CD4-positive, alpha-beta T cell (primary cell): ENCODE measurements around the gene C10orf67. TPM values are rescaled to one million over a fixed set of nuclear protein-coding genes. Genes with fewer than 3 reads are reported as not detected.

Experiments
- ATAC-seq: fragments of 200-7000 bp; cut with Tn5 transposase; one replicate; pipeline ENCODE4 v1.10.0; 2022; ENCODE audit warnings: mild to moderate bottlenecking; ENCODE audit not compliant: poor library complexity
- CTCF ChIA-PET: fragments of 350-600 bp; sonication (Branson Sonifier 250); formaldehyde crosslinking; loops from one replicate; lab custom pipeline; 2021; ENCODE audit warnings: antibody characterized with exemption, inconsistent platforms; lab: Charles Lee
- POLR2A ChIA-PET: fragments of 350-600 bp; sonication (Branson Sonifier 250); formaldehyde crosslinking; loops from one replicate; lab custom pipeline; 2021; ENCODE audit warnings: antibody characterized with exemption, inconsistent platforms; lab: Charles Lee
- DNase-seq, 14 experiments: peaks; one replicate each; pipeline ENCODE4 v3.0.0-alpha.2; 2013 to 2020; ENCODE audit warnings: mixed read lengths in 2 of 14
- H3K27ac ChIP-seq, 2 donors: one replicate each; pipeline versions ENCODE4 v1.5.1 to v1.7.0; 2013; ENCODE audit warnings: low read length in 2 of 2, low read depth in 1 of 2, mild to moderate bottlenecking in 1 of 2
- H3K27me3 ChIP-seq, 2 experiments: 1 replicate in 1 of 2; 2 replicates in 1 of 2; pipeline versions ENCODE4 v1.6.1 to v1.7.0; 2013; ENCODE audit warnings: low read length in 2 of 2, control low read depth in 1 of 2, mild to moderate bottlenecking in 1 of 2, moderate library complexity in 1 of 2; ENCODE audit not compliant: insufficient read depth in 2 of 2, control insufficient read depth in 1 of 2
- H3K36me3 ChIP-seq: one replicate; pipeline ENCODE4 v1.6.1; 2013; ENCODE audit warnings: low read length, control low read depth; ENCODE audit not compliant: insufficient read depth
- H3K4me1 ChIP-seq: one replicate; pipeline ENCODE4 v1.6.1; 2013; ENCODE audit warnings: low read length, control low read depth; ENCODE audit not compliant: insufficient read depth
- H3K4me3 ChIP-seq: one replicate; pipeline ENCODE4 v1.5.1; 2013; ENCODE audit warnings: mild to moderate bottlenecking, low read length, moderate library complexity
- H3K9me3 ChIP-seq, 2 experiments: 1 replicate in 1 of 2; 2 replicates in 1 of 2; pipeline versions ENCODE4 v1.6.1 to v1.7.0; 2013; ENCODE audit warnings: low read length in 2 of 2, mild to moderate bottlenecking in 2 of 2, control low read depth in 1 of 2, moderate library complexity in 1 of 2; ENCODE audit not compliant: control insufficient read depth in 1 of 2, insufficient read depth in 1 of 2
- H3K27ac Mint-ChIP-seq: one replicate; pipeline ENCODE4 v1.8.0; 2020; ENCODE audit warnings: mixed read lengths
- H3K27me3 Mint-ChIP-seq: one replicate; pipeline ENCODE4 v1.8.0; 2021; ENCODE audit warnings: mixed read lengths
- H3K36me3 Mint-ChIP-seq: one replicate; pipeline ENCODE4 v1.8.0; 2021; ENCODE audit warnings: low read depth, mixed read lengths
- H3K4me1 Mint-ChIP-seq: one replicate; pipeline ENCODE4 v1.8.0; 2021; ENCODE audit warnings: low read depth, mixed read lengths
- H3K4me3 Mint-ChIP-seq: one replicate; pipeline ENCODE4 v1.8.0; 2020; ENCODE audit warnings: mild to moderate bottlenecking, mixed read lengths
- H3K9me3 Mint-ChIP-seq: one replicate; pipeline ENCODE4 v1.8.0; 2020; ENCODE audit warnings: mixed read lengths
- CTCF ChIP-seq: fragments of 200-600 bp; IDR thresholded peaks from one replicate; pipeline ENCODE4 v1.8.0; 2022; ENCODE audit warnings: antibody characterized with exemption, mild to moderate bottlenecking
- intact Hi-C, 2 experiments: fragments of 100-400 bp; cut with DNase I in 1 of 2; cut with micrococcal nuclease in 1 of 2; formaldehyde crosslinking; loops; one replicate each; pipeline versions ENCODE4 v1.15.1 to v1.9.0; 2023 to 2025; cut with DNase I, micrococcal nuclease
- total RNA-seq, 174 experiments: library from RNA in 2 of 174; stranded (reverse) in 2 of 174; gene quantifications; one replicate each; pipeline ENCODE4 v1.2.3 and lab custom pipeline; 2021 to 2026

The C10orf67 gene
- total RNA-seq, 2 experiments from 2014 or later, result not detected

GRCh38 chr10:23193435-23194074 is 151.0 kb downstream of the C10orf67 start:
- Histone ChIP-seq H3K27me3 (peaks cover 52 to 79% of the 10 kb centered on the region in 2 experiments), H3K4me1 (peaks cover 2% of the 10 kb centered on the region), H3K27ac (no peak overlapping the region), H3K4me3 (no peak overlapping the region), H3K9me3 (peaks cover 0 to 5% of the 10 kb centered on the region in 2 experiments), H3K36me3 (no peaks in the 10 kb centered on the region)
- no peak overlapping the region for H3K27ac Mint-ChIP-seq
- ChIA-PET POLR2A (no interaction called here), CTCF (no interaction called here)
- intact Hi-C loops, result no loop called here
- peaks cover 5% of the 10 kb centered on the region for H3K4me1 Mint-ChIP-seq
- H3K36me3 Mint-ChIP-seq, result no peaks in the 10 kb centered on the region
- ATAC-seq (no peak), DNase-seq (no peak)
- H3K4me3 Mint-ChIP-seq, result no peak overlapping the region
- no peaks in the 10 kb centered on the region for H3K9me3 Mint-ChIP-seq
- peaks cover 73% of the 10 kb centered on the region for H3K27me3 Mint-ChIP-seq
- no peak for TF ChIP-seq CTCF

- ATAC-seq (no peak), DNase-seq (no peak)
- peaks cover 73% of the 10 kb centered on the region for H3K27me3 Mint-ChIP-seq
- ChIA-PET CTCF (no interaction called here), POLR2A (no interaction called here)
- H3K36me3 ChIP-seq, result no peaks in the 10 kb centered on the region
- intact Hi-C loops, result no loop called here
- peaks cover 2% of the 10 kb centered on the region for H3K4me1 ChIP-seq
- H3K4me3 Mint-ChIP-seq, result no peak overlapping the region
- H3K9me3 ChIP-seq, result peaks cover 0 to 5% of the 10 kb centered on the region in 2 experiments
- H3K27ac Mint-ChIP-seq, result no peak overlapping the region
- H3K4me3 ChIP-seq, result no peak overlapping the region
- H3K4me1 Mint-ChIP-seq, result peaks cover under 1% of the 10 kb centered on the region
- TF ChIP-seq CTCF, result no peak
- H3K36me3 Mint-ChIP-seq, result no peaks in the 10 kb centered on the region
- no peak overlapping the region for H3K27ac ChIP-seq
- no peaks in the 10 kb centered on the region for H3K9me3 Mint-ChIP-seq
- H3K27me3 ChIP-seq, result peaks cover 53 to 73% of the 10 kb centered on the region in 2 experiments
These were observed 151.7 kb downstream of the C10orf67 start for GRCh38 chr10:23192712-23193434.

- peaks cover 49 to 69% of the 10 kb centered on the region in 2 experiments for H3K27me3 ChIP-seq
- H3K9me3 Mint-ChIP-seq, result no peaks in the 10 kb centered on the region
- TF ChIP-seq CTCF, result no peak
- H3K27me3 Mint-ChIP-seq, result peaks cover 70% of the 10 kb centered on the region
- no peaks in the 10 kb centered on the region for H3K4me1 Mint-ChIP-seq
- ATAC-seq (no peak), DNase-seq (no peak)
- intact Hi-C loops, result no loop called here
- H3K4me3 Mint-ChIP-seq, result no peak within 1 kb of the TSS
- no peak within 1 kb of the TSS for H3K27ac ChIP-seq
- ChIA-PET POLR2A (no interaction called here), CTCF (no interaction called here)
- peaks cover 0 to 5% of the 10 kb centered on the region in 2 experiments for H3K9me3 ChIP-seq
- H3K4me1 ChIP-seq, result peaks cover 2% of the 10 kb centered on the region
- H3K4me3 ChIP-seq, result no peak within 1 kb of the TSS
- H3K36me3 ChIP-seq, result no peaks in the 10 kb centered on the region
- no peak within 1 kb of the TSS for H3K27ac Mint-ChIP-seq
- no peaks in the 10 kb centered on the region for H3K36me3 Mint-ChIP-seq
These were observed 152.6 kb downstream of the C10orf67 start, which contains the start of gene PTF1A for GRCh38 chr10:23191764-23192711. Gene PTF1A (plus strand): TSS chr10:23192312. CDS start chr10:23192531, 219 bp downstream.
